Left renal pelvis (tissue), 4 donors: Measurements from ENCODE around the gene OR8K1. TPM values are rescaled to one million over a fixed set of nuclear protein-coding genes. Genes with fewer than 3 reads are reported as not detected.

Source experiments
- DNase-seq, 4 donors: peaks; one replicate each; pipeline ENCODE4 v3.0.0-alpha.2; 2013; ENCODE audit warnings: low read depth in 4 of 4, low spot score in 3 of 4
- polyA plus RNA-seq, 4 donors: library from polyadenylated mRNA; unstranded; fragments of 120-200 nt; gene quantifications; one replicate each; pipeline ENCODE4 v1.2.1, GENCODE V29; 2013; ENCODE audit not compliant: insufficient read length in 4 of 4

Gene OR8K1
- polyA plus RNA-seq = not detected

GRCh38 chr11:56345739-56346138 is at the start of gene OR8K1:
Gene OR8K1 (plus strand): TSS chr11:56346039. CDS start chr11:56346039, 0 bp downstream.
- no peak for DNase-seq

GRCh38 chr11:56296898-56297297 is 48.9 kb upstream of the OR8K1 start:
- no peak for DNase-seq

GRCh38 chr11:56307836-56308235 is 38.0 kb upstream of the OR8K1 start:
- no peak for DNase-seq

- no peak for DNase-seq
These were observed 31.0 kb upstream of the OR8K1 start, which contains the start of gene OR8K3 for GRCh38 chr11:56314844-56315243. Gene OR8K3 (plus strand): TSS chr11:56315144. CDS start chr11:56318307, 3,163 bp downstream.

DNA sequence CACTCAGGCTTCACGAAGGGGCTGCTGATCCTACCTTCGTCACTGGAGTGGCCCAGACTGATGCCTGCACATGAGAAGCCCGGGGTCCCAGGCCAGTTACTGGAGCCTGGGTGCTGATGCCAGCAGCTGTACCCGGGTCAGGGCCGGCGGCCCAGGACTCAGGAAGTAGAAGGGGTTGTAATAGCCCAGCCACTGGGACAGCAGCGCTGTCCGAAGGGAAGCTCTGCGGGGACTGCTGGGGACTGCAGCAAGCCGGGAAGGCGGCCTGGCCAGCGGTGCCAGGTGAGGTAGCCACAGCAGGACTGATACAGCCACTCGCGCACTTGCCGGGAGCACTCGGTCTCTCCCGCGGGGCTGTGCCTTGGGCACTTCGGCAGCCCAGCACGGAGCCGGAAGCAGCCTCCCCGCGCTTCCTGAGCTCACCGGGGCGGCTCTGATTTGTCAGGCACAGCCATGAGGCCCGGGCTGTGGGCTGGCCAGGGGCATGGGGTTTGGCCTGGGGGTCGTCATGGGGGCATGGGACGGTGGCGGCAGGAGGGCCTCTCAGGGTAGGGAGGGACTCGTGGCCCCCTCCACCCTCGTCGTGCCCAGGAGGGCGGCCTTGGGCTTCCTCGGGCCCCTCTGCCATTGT is 13.9 kb upstream of the OR8K1 start:
- no peak for DNase-seq

DNA sequence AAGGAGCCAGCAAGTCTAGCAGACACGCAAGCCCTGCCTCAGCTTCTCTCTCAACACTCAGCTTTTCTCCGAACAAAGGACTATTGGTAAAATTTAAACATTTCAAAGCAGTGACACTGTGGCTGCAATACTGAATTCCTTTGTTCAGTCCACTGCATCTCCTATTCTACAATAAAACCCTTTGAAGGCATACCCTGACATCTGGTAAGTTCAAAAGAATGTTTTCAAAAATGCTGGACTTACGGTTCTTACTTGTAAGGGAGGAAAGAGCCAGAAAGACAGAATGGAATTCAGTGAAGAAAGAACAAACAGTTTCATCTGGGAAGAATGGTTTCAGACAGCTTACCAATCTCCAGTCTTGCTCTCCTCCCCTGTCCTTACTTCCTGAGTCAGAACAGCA is 12.7 kb upstream of the OR8K1 start:
- DNase-seq = no peak

DNA sequence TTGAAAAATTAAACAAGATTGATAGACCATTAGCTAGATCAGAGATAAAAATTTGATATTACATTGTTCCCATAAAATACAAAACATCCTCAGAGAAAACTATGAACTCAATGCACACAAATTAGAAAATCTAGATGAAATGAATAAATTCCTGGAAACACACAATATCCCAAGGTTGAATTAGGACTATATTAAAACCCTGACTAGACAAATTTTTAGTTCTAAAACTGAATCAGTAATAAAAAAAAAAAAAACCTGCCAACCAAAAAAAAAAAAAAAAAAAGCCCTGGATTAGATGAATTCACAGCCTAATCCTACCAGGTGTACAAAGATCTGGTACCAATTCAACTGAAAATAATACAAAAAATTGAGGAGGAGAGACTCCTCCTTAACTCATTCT is 5.5 kb upstream of the OR8K1 start:
- DNase-seq = no peak

GRCh38 chr11:56353991-56354390 is 8.2 kb downstream of the OR8K1 start, which contains the start of gene OR8J1:
Gene OR8J1 (plus strand): TSS chr11:56354291. CDS start chr11:56360247, 5,956 bp downstream.
- no peak for DNase-seq

DNA sequence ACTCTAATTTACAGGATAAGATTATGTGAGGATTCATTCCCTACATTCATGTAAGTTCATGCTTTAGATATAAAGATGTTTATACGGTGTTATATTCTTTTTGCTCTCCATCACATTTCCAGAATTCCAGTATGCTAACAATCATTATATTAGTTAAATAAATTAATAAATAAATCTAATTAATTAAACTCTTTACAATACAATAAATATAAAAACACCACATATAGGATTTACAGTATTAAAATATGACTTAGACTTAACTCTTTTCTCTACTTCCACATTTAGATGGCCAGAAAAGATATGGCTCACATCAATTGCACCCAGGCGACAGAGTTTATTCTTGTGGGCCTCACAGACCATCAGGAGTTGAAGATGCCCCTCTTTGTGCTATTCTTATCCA is 29.5 kb downstream of the OR8K1 start, which contains the start of gene OR8U1:
Gene OR8U1, plus strand, starts transcription at position 301 of the 400 bp plus-strand sequence. Its CDS starts 0 bp downstream, at position 301.
- no peak for DNase-seq

DNA sequence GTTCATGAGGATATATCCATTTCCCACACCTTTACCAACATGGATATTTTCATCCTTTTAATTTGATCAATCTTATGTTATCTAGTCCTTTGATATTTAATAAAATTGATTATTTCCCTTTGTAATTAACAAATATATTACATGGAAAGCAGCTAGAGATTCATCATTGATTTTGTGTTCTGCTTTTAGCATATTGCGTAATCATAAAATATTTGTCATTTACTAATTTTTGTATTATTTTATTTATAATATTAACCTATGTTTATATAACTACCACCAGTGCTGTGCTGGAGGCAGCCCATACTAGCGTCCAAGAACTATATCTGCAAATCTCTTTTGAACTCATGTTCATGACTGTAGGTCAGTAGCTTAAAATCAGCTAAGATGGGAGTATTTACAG is 34.3 kb downstream of the OR8K1 start:
- DNase-seq = no peak

DNA sequence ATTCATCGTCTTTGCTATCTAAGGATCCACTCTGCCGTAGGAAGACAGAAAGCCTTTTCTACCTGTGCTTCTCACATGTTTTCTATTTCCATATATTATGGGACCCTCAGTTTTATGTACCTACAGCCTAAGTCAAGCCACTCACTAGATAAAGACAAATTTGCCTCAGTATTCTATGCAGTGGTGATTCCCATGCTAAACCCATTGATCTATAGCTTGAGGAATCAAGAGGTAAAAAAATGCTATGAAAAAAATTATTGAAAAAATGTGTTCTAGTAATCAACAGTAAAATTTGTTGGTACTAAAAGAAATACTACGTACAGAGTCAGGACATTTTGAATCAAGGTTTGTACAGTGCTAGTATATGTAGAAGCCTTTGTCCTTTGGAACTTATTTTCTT is 48.5 kb downstream of the OR8K1 start:
- no peak for DNase-seq

- no peak for DNase-seq
These were observed 50.2 kb downstream of the OR8K1 start for GRCh38 chr11:56396047-56396446.

Other genes starting within 250 kb of the OR8K1 start
- under 1 TPM in 2 of 4 donors, not detected in 2; 0.04 to 0.09 TPM for gene OR8H2, start 242.4 kb upstream of the OR8K1 start, polyA plus RNA-seq
- gene OR8H3, start 223.7 kb upstream of the OR8K1 start, polyA plus RNA-seq = not detected
- not detected for gene OR8J3, start 205.8 kb upstream of the OR8K1 start, polyA plus RNA-seq
- not detected for gene OR8K5, start 185.7 kb upstream of the OR8K1 start, polyA plus RNA-seq
- gene OR5J2, start 169.4 kb upstream of the OR8K1 start, polyA plus RNA-seq = not detected
- gene OR5T2, start 111.8 kb upstream of the OR8K1 start, polyA plus RNA-seq = not detected
- not detected for gene OR5T3, start 93.8 kb upstream of the OR8K1 start, polyA plus RNA-seq
- gene OR5T1, start 71.9 kb upstream of the OR8K1 start, polyA plus RNA-seq = not detected
- gene OR8H1, start 53.8 kb upstream of the OR8K1 start, polyA plus RNA-seq = not detected
- gene OR8K3, start 30.9 kb upstream of the OR8K1 start, polyA plus RNA-seq = not detected
- not detected for gene OR8J1, start 8.3 kb downstream of the OR8K1 start, polyA plus RNA-seq
- not detected for gene OR8U1, start 29.6 kb downstream of the OR8K1 start, polyA plus RNA-seq
- gene OR5AL1, start 66.7 kb downstream of the OR8K1 start, polyA plus RNA-seq = not detected
- gene OR5M3, start 127.3 kb downstream of the OR8K1 start, polyA plus RNA-seq = not detected
- not detected for gene OR5M8, start 145.3 kb downstream of the OR8K1 start, polyA plus RNA-seq
- gene OR5M11, start 197.2 kb downstream of the OR8K1 start, polyA plus RNA-seq = not detected
- not detected for gene OR5M10, start 231.7 kb downstream of the OR8K1 start, polyA plus RNA-seq